Common myeloid progenitor, CD34-positive (primary cell): ENCODE data around the gene DRGX.

ENCODE experiments used
- CTCF ChIA-PET: fragments of 350-600 bp; sonication (Branson Sonifier 250); formaldehyde crosslinking; loops from one replicate; lab custom pipeline; 2021; ENCODE audit warnings: antibody characterized with exemption; lab: Charles Lee
- POLR2A ChIA-PET: fragments of 350-600 bp; sonication (Branson Sonifier 250); formaldehyde crosslinking; loops from one replicate; lab custom pipeline; 2021; ENCODE audit warnings: antibody characterized with exemption; lab: Charles Lee
- DNase-seq, 3 donors: peaks; one replicate each; pipeline versions ENCODE4 v3.0.0 to v3.0.0-alpha.2; 2013
- H3K27ac ChIP-seq, 2 experiments: 1 replicate in 1 of 2; 2 replicates in 1 of 2; pipeline ENCODE4 v1.7.0; 2013; ENCODE audit warnings: inconsistent platforms in 2 of 2, low read length in 2 of 2, mild to moderate bottlenecking in 2 of 2, low read depth in 1 of 2, moderate library complexity in 1 of 2; ENCODE audit not compliant: severe bottlenecking in 2 of 2, insufficient read depth in 1 of 2, poor library complexity in 1 of 2
- H3K27me3 ChIP-seq, 5 experiments: replicated peaks in 2 of 5; 1 replicate in 3 of 5; 2 replicates in 2 of 5; pipeline versions ENCODE4 v1.6.1 to v1.7.0; 2013; ENCODE audit warnings: low read length in 4 of 5, mild to moderate bottlenecking in 2 of 5, moderate library complexity in 2 of 5, inconsistent platforms in 1 of 5; ENCODE audit not compliant: insufficient read depth in 5 of 5, control insufficient read depth in 4 of 5
- H3K36me3 ChIP-seq, 4 experiments: 1 replicate in 2 of 4; 2 replicates in 2 of 4; pipeline versions ENCODE4 v1.6.1 to v1.7.0; 2013; ENCODE audit warnings: low read length in 3 of 4, control low read depth in 1 of 4, mild to moderate bottlenecking in 1 of 4; ENCODE audit not compliant: control insufficient read depth in 4 of 4, insufficient read depth in 4 of 4
- H3K4me1 ChIP-seq, 4 experiments: 1 replicate in 3 of 4; 2 replicates in 1 of 4; pipeline versions ENCODE4 v1.6.1 to v1.7.1; 2013; ENCODE audit warnings: low read length in 3 of 4, mild to moderate bottlenecking in 3 of 4, control low read depth in 1 of 4, inconsistent platforms in 1 of 4, moderate library complexity in 1 of 4; ENCODE audit not compliant: control insufficient read depth in 4 of 4, insufficient read depth in 4 of 4; ENCODE audit errors: control extremely low read depth in 1 of 4
- H3K4me3 ChIP-seq, 7 experiments: 1 replicate in 4 of 7; 2 replicates in 3 of 7; pipeline versions ENCODE4 v1.5.1 to v1.7.0; 2013; ENCODE audit warnings: mild to moderate bottlenecking in 7 of 7, low read length in 6 of 7, moderate library complexity in 6 of 7, inconsistent platforms in 2 of 7, low read depth in 2 of 7, control low read depth in 1 of 7; ENCODE audit not compliant: insufficient read depth in 4 of 7, control insufficient read depth in 1 of 7; ENCODE audit errors: extremely low read depth in 1 of 7
- H3K9me3 ChIP-seq, 5 experiments: 1 replicate in 4 of 5; 2 replicates in 1 of 5; pipeline versions ENCODE4 v1.6.1 to v1.7.1; 2013; ENCODE audit warnings: low read length in 4 of 5, mild to moderate bottlenecking in 2 of 5, inconsistent platforms in 1 of 5, low read depth in 1 of 5, moderate library complexity in 1 of 5; ENCODE audit not compliant: control insufficient read depth in 4 of 5, insufficient read depth in 2 of 5; ENCODE audit errors: control extremely low read depth in 1 of 5
- WGBS: methylation state at CpG from one replicate; pipeline ENCODE4 v1.1.5; 2013; ENCODE audit not compliant: insufficient coverage; 5-methylcytosine and 5-hydroxymethylcytosine counted together

DRGX gene

GRCh38 chr10:49350138-49350537 is 45.8 kb downstream of the DRGX start:
- no peak for DNase-seq
- H3K4me3 ChIP-seq = no peak overlapping the region
- ChIA-PET CTCF (no interaction called here), POLR2A (no interaction called here)
- H3K36me3 ChIP-seq = no peaks in the 10 kb centered on the region
- H3K9me3 ChIP-seq = peaks cover 0 to 10% (median 2%) of the 10 kb centered on the region in 5 experiments
- no peaks in the 10 kb centered on the region for H3K4me1 ChIP-seq
- H3K27me3 ChIP-seq = peaks cover 0 to 2% (median 0%) of the 10 kb centered on the region in 5 experiments
- H3K27ac ChIP-seq = no peak overlapping the region

GRCh38 chr10:49349390-49349789 is 46.5 kb downstream of the DRGX start:
- peaks cover 0 to 2% (median 0%) of the 10 kb centered on the region in 5 experiments for H3K27me3 ChIP-seq
- no peaks in the 10 kb centered on the region for H3K36me3 ChIP-seq
- 100% methylated on average over 3 of the region's 4 CpGs for WGBS
- no peak for DNase-seq
- ChIA-PET CTCF (no interaction called here), POLR2A (no interaction called here)
- no peak overlapping the region for H3K4me3 ChIP-seq
- H3K4me1 ChIP-seq = no peaks in the 10 kb centered on the region
- H3K9me3 ChIP-seq = peaks cover 0 to 10% (median 2%) of the 10 kb centered on the region in 5 experiments
- H3K27ac ChIP-seq = no peak overlapping the region

- 100% methylated on average over 1 of the region's 2 CpGs for WGBS
- DNase-seq = no peak
- Histone ChIP-seq H3K9me3 (peaks cover 0 to 10% (median 2%) of the 10 kb centered on the region in 5 experiments), H3K27ac (no peak overlapping the region), H3K4me3 (no peak overlapping the region), H3K4me1 (no peaks in the 10 kb centered on the region), H3K36me3 (no peaks in the 10 kb centered on the region), H3K27me3 (peaks cover 0 to 2% (median 0%) of the 10 kb centered on the region in 5 experiments)
- CTCF ChIA-PET = no interaction called here
- POLR2A ChIA-PET = no interaction called here
These were observed 47.3 kb downstream of the DRGX start for GRCh38 chr10:49348593-49348992.

- no peak for DNase-seq
- Histone ChIP-seq H3K36me3 (no peaks in the 10 kb centered on the region), H3K27ac (no peak overlapping the region), H3K9me3 (peaks cover 0 to 13% (median 2%) of the 10 kb centered on the region in 5 experiments), H3K4me1 (no peaks in the 10 kb centered on the region), H3K27me3 (peaks cover 0 to 2% (median 0%) of the 10 kb centered on the region in 5 experiments), H3K4me3 (no peak overlapping the region)
- POLR2A ChIA-PET = no interaction called here
- WGBS = 77% methylated on average over 3 of the region's 3 CpGs
- CTCF ChIA-PET = no interaction called here
These were observed 48.1 kb downstream of the DRGX start for GRCh38 chr10:49347827-49348226.

GRCh38 chr10:49347342-49347741 is 48.5 kb downstream of the DRGX start:
- H3K9me3 ChIP-seq = peaks cover 0 to 13% (median 2%) of the 10 kb centered on the region in 5 experiments
- 93% methylated on average over 3 of the region's 4 CpGs for WGBS
- H3K36me3 ChIP-seq = no peaks in the 10 kb centered on the region
- no peak for DNase-seq
- H3K27me3 ChIP-seq = peaks cover 0 to 1% (median 0%) of the 10 kb centered on the region in 5 experiments
- POLR2A ChIA-PET = interaction anchor here (0.5 kb wide), 1 partner anchor 11 kb away, joined by 3 read pairs; no protein-coding TSS in a partner anchor
- no peak overlapping the region for H3K27ac ChIP-seq
- H3K4me1 ChIP-seq = no peaks in the 10 kb centered on the region
- CTCF ChIA-PET = no interaction called here
- no peak overlapping the region for H3K4me3 ChIP-seq

- WGBS = no CpG with 5 or more reads among the region's 2 CpGs
- H3K36me3 ChIP-seq = no peaks in the 10 kb centered on the region
- ChIA-PET POLR2A (no interaction called here), CTCF (no interaction called here)
- no peaks in the 10 kb centered on the region for H3K27me3 ChIP-seq
- H3K27ac ChIP-seq = no peak overlapping the region
- peaks cover 0 to 9% (median 0%) of the 10 kb centered on the region in 5 experiments for H3K9me3 ChIP-seq
- DNase-seq = no peak
- no peak overlapping the region for H3K4me3 ChIP-seq
- no peaks in the 10 kb centered on the region for H3K4me1 ChIP-seq
These were observed 51.0 kb downstream of the DRGX start for GRCh38 chr10:49344840-49345239.

- DNase-seq = no peak
- no peaks in the 10 kb centered on the region for H3K27me3 ChIP-seq
- ChIA-PET POLR2A (no interaction called here), CTCF (no interaction called here)
- peaks cover 0 to 4% (median 0%) of the 10 kb centered on the region in 5 experiments for H3K9me3 ChIP-seq
- no peak overlapping the region for H3K27ac ChIP-seq
- no peaks in the 10 kb centered on the region for H3K36me3 ChIP-seq
- H3K4me3 ChIP-seq = no peak overlapping the region
- no peaks in the 10 kb centered on the region for H3K4me1 ChIP-seq
- WGBS = 100% methylated on average over 1 of the region's 1 CpG
These were observed 57.3 kb downstream of the DRGX start for GRCh38 chr10:49338604-49339003.
